BE2C (cell line): ENCODE measurements around the gene PIPOX.
"Not testable (repeated sequence)": the region's sequence is repeated elsewhere in the genome, so short reads cannot be mapped to it uniquely, and the experiment has no call there.

Experiments
- DNase-seq: peaks from one replicate; pipeline ENCODE4 v3.0.0-alpha.2; 2020
- H3K27me3 ChIP-seq: fragments of 250-450 bp; sonication (Bioruptor Pico); 2 replicates; pipeline ENCODE4 v1.5.1; 2020; ENCODE audit warnings: mild to moderate bottlenecking
- H3K36me3 ChIP-seq: fragments of 250-450 bp; sonication (Bioruptor Pico); 2 replicates; pipeline ENCODE4 v1.5.1; 2020; ENCODE audit warnings: mild to moderate bottlenecking
- H3K4me1 ChIP-seq: fragments of 250-450 bp; sonication (Bioruptor Pico); 2 replicates; pipeline ENCODE4 v1.5.1; 2020
- H3K4me3 ChIP-seq: 2 replicates; pipeline ENCODE4 v1.5.1; 2011; ENCODE audit warnings: low read depth, low read length
- H3K9me3 ChIP-seq: fragments of 250-450 bp; sonication (Bioruptor Pico); 2 replicates; pipeline ENCODE4 v1.5.1; 2020
- CTCF ChIP-seq: IDR thresholded peaks from 2 replicates; pipeline ENCODE4 v1.5.1; 2012; ENCODE audit warnings: mild to moderate bottlenecking, low read depth, low read length

The PIPOX gene

GRCh38 chr17:29080965-29081364 is 38.0 kb downstream of the PIPOX start:
- no peaks in the 10 kb centered on the region for H3K36me3 ChIP-seq
- no peaks in the 10 kb centered on the region; the same call in 1 of the 2 replicates for H3K4me1 ChIP-seq
- no peak for TF ChIP-seq CTCF
- no peaks in the 10 kb centered on the region for H3K9me3 ChIP-seq
- H3K4me3 ChIP-seq, result no peak overlapping the region
- DNase-seq, result no peak
- no peaks in the 10 kb centered on the region for H3K27me3 ChIP-seq

- Histone ChIP-seq H3K36me3 (no peaks in the 10 kb centered on the region), H3K4me1 (no peaks in the 10 kb centered on the region; the same call in 1 of the 2 replicates), H3K27me3 (no peaks in the 10 kb centered on the region), H3K4me3 (no peak overlapping the region), H3K9me3 (no peaks in the 10 kb centered on the region)
- DNase-seq, result peak; percentile 31
- no peak for TF ChIP-seq CTCF
These were observed 41.7 kb downstream of the PIPOX start for GRCh38 chr17:29084541-29085146.

- Histone ChIP-seq H3K4me3 (no peak overlapping the region), H3K4me1 (peaks cover 3% of the 10 kb centered on the region), H3K27me3 (no peaks in the 10 kb centered on the region), H3K9me3 (no peaks in the 10 kb centered on the region), H3K36me3 (no peaks in the 10 kb centered on the region)
- TF ChIP-seq CTCF, result no peak
- no peak for DNase-seq
These were observed 42.3 kb downstream of the PIPOX start for GRCh38 chr17:29085223-29085622.

GRCh38 chr17:29086628-29087332 is 43.8 kb downstream of the PIPOX start:
- Histone ChIP-seq H3K4me1 (peaks cover 15% of the 10 kb centered on the region), H3K4me3 (no peak overlapping the region), H3K9me3 (no peaks in the 10 kb centered on the region), H3K36me3 (no peaks in the 10 kb centered on the region), H3K27me3 (no peaks in the 10 kb centered on the region)
- no peak for TF ChIP-seq CTCF
- DNase-seq, result no peak

GRCh38 chr17:29088782-29089181 is 45.8 kb downstream of the PIPOX start:
- not testable (repeated sequence) for H3K9me3 ChIP-seq, H3K36me3 ChIP-seq, H3K4me3 ChIP-seq, H3K27me3 ChIP-seq, DNase-seq
- peaks cover 20% of the 10 kb centered on the region for H3K4me1 ChIP-seq

GRCh38 chr17:29089601-29090044 is 46.7 kb downstream of the PIPOX start:
- no peak for TF ChIP-seq CTCF
- no peak for DNase-seq
- Histone ChIP-seq H3K36me3 (no peaks in the 10 kb centered on the region), H3K9me3 (no peaks in the 10 kb centered on the region), H3K4me3 (no peak overlapping the region), H3K27me3 (no peaks in the 10 kb centered on the region), H3K4me1 (peaks cover 20% of the 10 kb centered on the region)
